Stimulated activated CD8-positive, alpha-beta memory T cell treated with anti-CD3 and anti-CD28 coated beads, Interleukin-2, amount 100 ng/mL, for 48 hours (primary cell): ENCODE data around the gene SLC35G2.
"Not testable (repeated sequence)": the region's sequence is repeated elsewhere in the genome, so short reads cannot be mapped to it uniquely, and the experiment has no call there.

Source experiments
- DNase-seq, 2 donors: peaks; one replicate each; pipeline ENCODE4 v3.0.0-alpha.2; 2020; ENCODE audit warnings: low read depth in 2 of 2

Gene SLC35G2

GRCh38 chr3:136835089-136835812 is 16.3 kb downstream of the SLC35G2 start:
- DNase-seq, result no peak

DNA sequence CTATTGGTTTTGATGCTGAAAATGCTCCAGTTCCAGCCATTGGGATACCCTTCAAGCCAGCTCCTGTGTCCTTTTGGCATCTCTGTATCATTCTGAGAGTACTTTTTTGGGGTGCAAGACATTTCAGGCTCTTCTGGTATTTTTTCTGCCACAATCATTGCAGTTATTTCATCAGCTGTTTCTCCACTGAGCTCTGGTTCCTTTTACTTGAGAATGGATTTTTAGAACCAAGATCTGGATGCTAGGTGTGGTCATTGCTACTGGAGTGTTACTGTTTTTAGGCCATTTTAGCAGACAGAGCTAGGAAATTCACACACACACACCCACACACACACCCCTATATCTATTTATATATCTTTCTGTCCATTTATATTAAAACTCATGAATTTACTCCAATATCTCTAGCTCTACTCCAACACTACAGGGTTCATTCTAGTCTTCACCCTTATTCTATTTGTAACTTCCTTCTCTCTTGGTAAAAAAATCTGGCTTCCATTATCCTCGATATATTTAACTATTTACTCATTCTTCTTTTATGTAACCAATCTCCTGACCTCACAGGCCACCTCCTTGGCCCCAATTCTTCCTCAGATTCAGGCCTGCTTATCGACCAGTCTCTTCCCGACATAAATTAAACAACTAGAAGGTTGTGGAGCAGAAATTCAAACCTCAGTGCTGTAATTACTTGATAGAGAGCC is 17.0 kb downstream of the SLC35G2 start:
- DNase-seq, result no peak

DNA sequence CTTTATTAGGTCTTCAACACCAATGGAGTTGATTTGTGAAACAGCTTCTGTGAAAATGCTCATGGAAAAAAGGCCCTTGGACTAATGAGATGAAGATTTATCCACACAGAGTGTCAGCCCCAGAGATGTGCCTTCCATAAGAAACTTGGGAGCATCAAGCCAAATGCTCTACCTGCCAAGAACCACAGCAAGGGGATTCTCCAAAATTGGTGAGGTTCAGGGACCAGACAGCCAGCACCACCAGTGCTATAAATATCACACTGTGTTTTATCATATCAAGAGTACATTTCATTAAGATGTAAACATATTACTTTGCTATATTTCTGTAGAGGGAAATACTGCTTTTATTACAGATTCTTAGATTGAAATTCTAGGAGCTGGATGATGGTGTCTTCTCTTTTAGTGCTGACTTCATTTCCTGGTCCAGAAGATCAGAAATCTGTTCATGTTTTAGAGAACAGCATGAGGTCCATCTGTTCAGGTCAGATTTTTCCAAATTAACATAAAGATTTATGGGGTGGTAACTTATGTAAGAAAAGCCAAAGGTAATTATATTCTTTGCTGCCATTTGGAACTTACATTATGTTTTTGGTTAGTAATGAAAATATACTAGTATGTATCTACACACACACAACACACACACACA is 17.7 kb downstream of the SLC35G2 start:
- DNase-seq, result no peak

- DNase-seq, result no peak
These were observed 20.0 kb downstream of the SLC35G2 start for GRCh38 chr3:136838641-136839555.

- DNase-seq, result no peak
These were observed 20.6 kb downstream of the SLC35G2 start for GRCh38 chr3:136839556-136839931.

DNA sequence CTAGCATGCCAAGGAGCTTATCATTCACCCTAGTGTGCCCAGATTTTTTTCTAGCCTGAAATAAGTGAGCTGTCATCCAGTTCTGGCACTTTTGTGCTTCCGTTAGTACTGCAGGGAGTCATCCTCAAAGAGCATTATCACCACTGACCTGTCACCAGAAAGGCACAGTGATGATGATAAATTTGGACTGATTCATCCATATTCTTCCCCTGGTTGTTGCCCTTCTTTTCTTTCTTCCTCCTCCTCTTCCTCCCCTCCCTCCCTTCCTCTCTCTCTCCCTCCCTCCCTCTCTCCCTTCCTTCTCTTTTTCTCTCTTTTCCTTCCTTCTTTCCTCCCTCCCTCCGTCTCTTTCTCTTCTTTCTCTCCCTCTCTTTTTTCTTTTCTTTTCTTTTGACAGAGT is 21.3 kb downstream of the SLC35G2 start:
- no peak for DNase-seq

DNA sequence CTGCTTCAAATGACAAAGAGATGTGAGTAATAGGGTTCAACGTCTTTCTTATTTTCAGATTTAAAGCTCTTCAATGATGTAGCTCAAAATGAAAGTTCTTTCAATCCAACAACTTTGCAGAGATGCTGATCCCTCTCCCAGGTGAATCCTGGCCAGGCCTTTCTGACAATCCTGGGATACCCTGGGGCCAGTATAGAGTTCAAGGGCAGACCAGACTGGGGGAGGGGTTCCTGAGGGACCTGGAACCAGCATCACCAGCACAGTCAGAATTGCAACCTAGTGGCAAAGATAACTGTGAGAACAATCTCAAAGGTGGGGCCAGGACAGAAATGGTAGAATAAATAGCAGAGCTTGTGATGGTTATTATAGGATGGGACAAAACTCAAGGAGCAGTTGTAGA is 23.4 kb downstream of the SLC35G2 start:
- no peak for DNase-seq

GRCh38 chr3:136844724-136845123 is 25.8 kb downstream of the SLC35G2 start:
- no peak for DNase-seq

GRCh38 chr3:136852180-136852579 is 33.3 kb downstream of the SLC35G2 start:
- DNase-seq, result no peak

DNA sequence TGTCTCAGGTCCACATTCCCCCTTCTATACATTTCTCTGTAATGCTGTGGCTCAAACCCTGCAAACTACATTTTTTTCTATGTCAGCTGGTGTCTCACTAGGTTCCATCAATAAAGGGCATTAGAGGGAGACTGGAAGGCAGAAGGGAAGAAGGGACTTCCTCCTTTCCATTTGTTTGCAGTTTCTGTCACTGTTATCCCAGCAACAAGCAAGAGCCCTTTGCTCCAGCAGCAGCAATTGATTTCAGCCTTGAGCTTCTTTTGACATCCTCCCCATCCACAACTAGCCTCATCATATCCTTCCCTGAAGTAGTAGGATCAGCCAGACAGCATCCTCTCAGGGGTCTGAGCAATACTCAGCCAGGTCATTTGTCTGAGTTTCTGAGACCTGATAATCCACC is 37.7 kb downstream of the SLC35G2 start:
- DNase-seq, result no peak

- no peak for DNase-seq
These were observed 39.5 kb downstream of the SLC35G2 start for GRCh38 chr3:136858381-136858780.

DNA sequence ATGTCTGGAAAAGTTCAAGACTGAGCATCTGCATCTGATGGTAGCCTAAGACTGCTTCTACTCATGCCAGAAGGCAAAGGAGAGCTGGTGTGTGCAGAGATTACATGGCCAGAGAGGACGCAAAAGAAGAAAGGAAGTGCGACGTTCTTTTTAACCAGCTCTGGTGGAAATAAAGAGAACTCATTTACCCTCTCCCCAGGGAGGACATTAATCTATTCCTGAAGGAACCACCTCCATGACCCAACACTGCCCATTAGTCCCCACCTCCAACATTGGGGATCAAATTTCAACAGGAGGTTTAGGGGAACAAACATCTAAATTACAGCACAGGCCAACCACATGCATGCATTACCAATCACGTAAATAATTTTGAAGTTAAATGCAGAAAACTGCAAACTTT is 41.6 kb downstream of the SLC35G2 start:
- no peak for DNase-seq

- peak; percentile 94 to 97 for DNase-seq
These were observed 43.1 kb downstream of the SLC35G2 start, which contains the start of gene NCK1 for GRCh38 chr3:136861890-136862616. TSS of gene NCK1 (plus strand) at chr3:136862208. CDS start at chr3:136928002, 65,794 bp downstream.

DNA sequence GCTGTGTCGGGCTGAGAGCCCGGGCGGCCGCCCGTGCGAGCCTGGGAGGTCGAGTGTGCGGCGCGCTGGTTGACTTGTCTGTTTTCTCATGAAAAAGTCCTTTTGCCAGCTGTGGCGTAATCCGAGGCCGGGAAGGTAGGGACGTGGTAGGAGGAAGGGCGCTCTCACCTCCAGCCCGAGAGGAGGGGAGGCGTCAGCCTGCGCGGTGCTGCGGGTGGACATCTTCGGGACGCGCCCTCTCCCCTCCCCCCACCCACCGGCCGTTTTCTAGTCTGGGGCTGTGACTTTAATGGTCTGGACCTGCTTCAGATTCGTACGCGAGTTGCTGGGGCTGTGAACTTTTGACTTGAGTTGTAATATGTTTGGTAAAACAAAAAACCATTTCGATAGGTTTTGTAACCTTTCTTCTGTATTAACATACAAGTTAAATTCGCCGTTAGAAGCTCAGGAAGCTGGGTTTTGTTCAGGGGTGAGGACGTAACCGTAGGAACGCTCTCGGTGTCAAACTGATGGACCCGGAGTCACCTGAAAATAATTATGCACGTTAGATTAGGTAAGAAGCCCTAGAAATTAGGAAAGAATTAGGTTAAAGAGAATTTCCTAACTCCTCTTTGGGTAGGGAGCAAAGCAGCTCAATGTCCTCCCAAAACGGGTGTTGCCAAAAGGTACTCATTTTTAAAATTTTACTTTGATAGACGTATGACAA is 43.8 kb downstream of the SLC35G2 start:
- DNase-seq, result peak in 1 of 2 donors; percentile 23

DNA sequence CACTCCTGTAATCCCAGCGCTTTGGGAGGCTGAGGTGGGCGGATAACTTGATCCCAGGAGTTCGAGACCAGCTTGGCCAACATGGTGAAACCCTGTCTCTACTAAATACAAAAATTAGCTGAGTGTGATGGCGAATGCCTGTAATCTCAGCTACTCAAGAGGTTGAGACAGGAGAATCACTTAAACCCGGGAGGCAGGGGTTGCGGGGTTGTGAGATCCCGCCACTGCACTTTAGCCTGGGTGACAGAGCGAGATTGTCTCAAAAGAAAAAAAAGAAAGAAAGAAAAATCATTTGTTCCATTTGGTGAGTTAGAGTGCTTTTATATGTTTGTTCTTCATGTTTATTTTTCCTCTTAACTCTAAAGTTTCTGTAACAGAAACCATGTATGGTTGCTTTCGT is 50.4 kb downstream of the SLC35G2 start:
- DNase-seq, result no peak

DNA sequence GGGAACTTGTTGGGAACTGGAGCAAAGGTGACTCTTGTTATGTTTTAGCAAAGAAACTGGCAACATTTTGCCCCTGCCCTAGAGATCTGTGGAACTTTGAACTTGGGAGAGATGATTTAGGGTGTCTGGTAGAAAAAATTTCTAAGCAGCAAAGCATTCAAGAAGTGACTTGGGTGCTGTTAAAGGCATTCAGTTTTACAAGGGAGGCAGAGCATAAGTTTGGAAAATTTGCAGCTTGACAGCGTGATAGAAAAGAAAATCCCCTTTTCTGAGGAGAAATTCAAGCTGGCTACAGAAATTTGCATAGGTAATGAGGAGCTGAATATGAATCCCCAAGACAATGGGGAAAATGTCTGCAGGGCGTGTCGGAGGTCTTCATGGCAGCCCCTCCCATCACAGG is 53.3 kb downstream of the SLC35G2 start:
- DNase-seq, result not testable (repeated sequence)

GRCh38 chr3:136879510-136879909 is 60.6 kb downstream of the SLC35G2 start:
- DNase-seq, result not testable (repeated sequence)

DNA sequence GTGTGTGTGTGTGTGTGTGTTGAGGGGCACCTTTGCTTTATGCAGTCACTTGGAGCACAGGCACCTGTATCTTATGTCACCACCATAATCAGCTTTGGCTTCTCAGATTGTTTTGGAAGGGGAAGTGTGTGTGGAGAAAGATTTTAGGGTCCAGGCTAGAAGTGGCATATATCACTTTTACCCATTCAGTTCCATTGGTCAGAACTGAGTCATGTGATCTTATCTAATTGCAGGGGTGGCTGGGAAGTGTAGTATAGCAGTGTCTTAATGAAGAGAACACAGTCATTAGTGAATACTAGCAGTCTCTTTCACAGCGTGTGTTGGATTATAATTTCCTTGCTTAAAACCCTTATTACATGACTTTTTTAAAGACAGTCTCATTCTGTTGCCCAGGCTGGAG is 63.6 kb downstream of the SLC35G2 start:
- DNase-seq, result no peak

- no peak for DNase-seq
These were observed 65.2 kb downstream of the SLC35G2 start for GRCh38 chr3:136883967-136884720.
